NCI-H1092 treated with DMSO at 0.1 percent for 48 hours (cell line): ENCODE data around the gene PDE8B.

ENCODE experiments used
- DNase-seq: peaks from one replicate; lab custom pipeline; 2025; lab: John Stamatoyannopoulos, UW

Gene PDE8B

DNA sequence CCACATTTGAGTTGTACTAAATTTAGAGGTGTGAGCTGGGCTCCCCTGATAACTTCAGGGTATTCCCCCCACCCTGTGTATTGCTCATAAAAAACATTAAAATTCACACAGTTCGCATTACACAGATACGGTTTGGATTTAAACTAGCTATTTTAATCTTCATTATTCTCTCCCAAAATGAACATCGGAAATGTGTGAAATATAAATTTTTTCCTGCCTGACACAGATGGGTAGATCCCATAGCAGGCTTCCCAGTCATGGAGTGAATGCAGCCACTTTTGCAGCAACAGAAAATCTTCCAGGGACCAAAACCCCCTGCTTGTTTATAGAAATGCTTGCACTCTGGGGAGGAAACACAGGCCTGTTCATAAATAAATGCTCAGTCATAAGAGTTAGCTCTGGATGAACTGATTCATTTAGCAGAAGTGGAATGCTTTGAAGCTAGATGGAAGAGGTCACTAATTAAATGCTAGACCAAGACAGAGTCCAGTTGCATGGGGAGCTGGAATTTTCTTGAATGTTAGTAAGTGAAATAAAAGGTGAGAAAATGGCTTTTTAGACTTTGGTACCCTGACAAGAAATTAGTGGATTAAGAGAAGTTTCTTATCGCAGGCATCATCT lies 115.6 kb downstream of the PDE8B start:
- DNase-seq = no peak

DNA sequence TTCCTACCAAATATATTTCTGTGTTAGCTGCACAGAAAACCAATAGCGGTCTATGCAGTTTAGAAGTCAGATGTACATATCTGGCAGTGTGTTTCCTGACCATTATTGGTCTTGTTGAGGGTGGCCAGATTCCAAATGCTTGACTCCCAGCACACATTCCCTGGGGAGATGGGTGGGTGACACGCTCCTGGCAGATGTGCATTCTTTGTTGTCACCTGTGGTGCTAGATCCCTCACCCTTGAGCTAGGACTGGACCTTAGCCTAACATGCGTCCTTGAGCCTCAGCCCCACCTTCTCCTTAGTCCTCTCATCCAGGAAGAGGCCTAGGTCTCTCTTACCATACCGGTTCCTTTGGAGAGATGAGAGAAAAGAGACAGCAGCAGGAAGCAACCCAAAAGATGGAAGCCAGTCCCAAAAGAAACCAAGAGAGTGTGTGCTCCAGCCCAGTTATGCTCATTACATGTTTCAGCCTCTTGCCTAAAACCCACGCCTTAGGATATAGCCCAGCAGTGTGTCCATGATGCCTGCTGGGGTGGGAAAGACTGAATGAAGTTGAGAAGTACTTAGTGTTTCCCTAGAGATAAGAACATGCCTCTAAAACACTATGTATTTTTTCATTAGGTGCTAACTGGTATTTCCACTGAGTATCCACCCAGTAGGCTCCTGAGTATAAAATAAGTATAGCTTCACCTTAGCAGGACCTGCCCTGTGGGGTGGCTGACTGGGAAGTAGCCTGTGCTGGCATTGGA lies 116.7 kb downstream of the PDE8B start:
- DNase-seq = no peak

DNA sequence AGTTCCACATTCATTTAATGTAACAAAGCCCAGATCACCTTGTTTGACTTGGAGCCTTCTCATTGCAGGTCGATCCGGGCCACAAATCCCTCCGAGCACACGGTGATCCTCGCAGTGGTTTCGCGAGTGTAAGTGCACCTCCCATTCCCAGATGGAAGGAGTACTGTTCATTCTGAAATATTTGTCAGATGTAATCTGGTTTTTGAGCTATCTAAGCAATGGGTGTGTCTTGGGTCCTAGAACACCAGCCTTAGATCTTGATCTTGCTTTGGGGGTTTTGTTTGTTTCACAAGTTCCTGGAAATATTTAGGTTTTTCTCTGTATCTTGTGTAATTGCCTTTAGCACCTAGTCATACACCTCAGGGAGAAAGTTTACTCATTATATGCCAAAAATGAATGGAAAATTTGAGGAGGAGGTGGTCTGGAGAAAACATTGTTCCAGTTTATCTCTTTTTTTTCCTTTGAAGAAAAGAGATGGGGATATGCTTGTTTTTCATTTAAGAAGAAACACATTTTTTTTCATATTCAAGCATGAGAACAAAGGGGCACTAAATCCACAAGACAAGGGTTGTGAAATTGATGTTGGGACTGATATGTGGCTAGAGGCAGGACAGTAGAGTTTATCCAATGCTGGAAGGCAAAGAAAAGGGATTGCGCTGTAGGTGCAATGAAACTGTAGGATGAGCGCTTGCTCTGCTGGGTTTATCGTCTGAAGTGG lies 118.6 kb downstream of the PDE8B start:
- DNase-seq = no peak

DNA sequence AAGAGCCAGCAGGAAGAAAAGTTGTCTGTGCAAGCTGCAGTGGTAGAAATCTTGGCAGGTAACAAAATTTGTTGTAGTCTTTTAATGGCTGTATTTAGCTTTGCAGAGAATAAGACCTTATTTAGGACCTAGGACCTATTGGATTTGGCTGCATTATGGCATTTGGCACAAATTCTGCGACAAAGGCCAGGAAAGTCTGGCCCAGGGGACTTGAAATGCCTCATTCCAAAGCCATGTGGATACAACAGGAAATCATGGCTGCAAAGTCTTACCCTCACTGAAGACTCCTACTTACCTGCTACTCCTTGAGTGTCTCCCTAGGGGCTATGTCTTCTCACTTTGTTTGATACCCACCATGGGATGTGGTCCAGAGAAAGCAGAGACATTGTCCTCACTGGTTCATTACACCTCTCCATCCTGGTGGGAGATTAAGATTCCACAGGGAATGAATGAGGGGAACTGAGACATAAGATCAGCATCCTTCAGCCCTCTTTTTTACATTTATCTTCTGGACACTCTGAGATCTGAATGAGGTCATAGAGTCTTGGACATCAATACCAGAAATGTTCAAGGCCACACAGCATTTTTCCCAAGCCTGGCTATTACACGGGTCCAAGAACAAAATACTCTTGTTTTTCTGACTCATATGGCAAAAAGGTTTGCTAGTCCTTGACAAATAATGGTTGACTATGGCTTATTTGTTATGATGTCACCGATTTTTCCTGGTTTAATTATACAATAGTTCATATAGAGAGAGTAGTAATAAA lies 119.4 kb downstream of the PDE8B start:
- DNase-seq = no peak

DNA sequence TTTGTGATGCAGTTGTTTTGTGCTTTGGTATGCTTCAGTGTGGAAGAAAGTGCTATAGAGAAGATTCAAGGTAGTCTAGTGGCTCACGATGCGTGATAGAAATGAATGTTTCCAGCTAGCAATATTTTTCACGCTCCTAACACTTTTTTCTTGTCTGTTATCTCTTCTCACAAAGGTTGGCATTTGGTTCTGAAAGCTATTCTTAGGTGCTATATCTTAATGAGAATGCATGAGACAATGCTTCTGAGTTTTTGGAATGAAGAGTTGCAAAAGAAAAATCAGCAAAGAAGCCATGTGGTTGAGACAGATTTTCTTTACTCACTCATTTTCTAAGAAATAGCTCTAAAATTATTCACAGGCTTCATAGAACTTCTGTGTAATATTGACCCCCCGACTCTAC lies 122.6 kb downstream of the PDE8B start:
- DNase-seq = no peak

DNA sequence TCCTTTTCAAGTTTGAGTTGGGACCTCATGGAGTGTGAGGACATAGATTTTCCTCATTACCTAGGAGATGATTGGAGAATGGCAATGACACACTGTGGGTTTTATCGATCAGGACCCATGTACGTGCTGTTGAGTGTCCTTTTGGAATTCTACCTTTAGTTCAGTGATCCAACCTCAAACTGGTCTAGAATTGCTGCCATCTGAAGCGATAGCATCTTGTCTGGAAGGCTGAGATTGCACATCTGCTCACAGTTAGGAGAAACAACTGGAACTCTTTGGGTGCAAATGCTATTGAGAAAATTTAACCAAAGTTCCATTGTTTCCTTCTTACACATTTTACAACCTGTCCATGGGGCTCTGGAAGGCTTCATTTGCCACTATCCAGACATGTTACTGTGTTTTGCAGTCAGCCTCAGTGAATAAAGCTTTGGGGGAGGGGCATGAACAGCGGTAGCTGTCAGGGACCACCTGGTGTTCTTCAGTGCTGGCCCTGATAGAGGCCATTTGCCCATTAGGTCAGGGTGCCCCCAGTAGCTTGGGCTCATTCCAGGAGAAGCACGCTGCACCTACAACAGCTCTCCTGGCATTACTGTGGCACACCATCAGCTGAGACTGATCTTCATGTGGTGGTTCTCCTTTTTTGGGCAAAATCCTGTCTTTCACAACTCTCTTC lies 123.1 kb downstream of the PDE8B start:
- no peak for DNase-seq

DNA sequence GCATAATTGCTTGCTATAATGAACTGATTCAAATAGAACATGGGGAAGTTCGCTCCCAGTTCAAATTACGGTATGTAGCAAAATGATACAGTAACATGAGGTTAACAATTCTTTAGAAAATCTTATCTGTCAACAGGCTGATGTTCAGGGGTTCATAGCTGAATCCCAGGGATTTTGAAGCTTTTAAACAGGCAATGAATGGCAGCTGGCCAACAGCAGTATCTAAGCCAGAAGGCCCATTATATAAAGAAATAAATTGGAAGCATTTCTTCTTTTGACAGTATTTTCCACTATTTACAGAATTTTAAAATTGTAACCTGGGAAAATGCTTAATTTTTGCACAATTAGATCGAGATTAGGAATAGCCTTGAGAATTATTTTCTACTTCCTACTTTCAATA lies 126.8 kb downstream of the PDE8B start:
- peak; percentile 17 for DNase-seq

DNA sequence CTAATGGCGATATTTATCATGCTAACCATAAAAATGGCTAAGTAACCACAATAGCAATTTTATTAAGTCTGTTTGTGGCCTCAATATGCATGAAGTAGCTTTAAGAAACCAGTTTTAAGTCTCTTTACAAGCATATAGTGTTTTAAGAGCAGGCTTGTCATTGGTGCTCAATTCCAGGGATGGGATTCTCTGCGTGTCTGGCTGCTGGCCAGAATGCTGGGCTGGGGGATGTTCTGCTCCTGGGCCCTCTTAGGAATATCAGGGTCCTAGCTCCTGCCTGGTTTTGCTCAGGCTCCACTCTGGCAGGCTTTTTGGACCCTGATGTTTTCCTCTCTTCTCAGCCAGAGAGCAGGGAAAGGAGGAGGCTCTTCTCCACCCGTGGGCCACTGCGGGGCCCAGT lies 127.2 kb downstream of the PDE8B start:
- DNase-seq = peak; percentile 4

DNA sequence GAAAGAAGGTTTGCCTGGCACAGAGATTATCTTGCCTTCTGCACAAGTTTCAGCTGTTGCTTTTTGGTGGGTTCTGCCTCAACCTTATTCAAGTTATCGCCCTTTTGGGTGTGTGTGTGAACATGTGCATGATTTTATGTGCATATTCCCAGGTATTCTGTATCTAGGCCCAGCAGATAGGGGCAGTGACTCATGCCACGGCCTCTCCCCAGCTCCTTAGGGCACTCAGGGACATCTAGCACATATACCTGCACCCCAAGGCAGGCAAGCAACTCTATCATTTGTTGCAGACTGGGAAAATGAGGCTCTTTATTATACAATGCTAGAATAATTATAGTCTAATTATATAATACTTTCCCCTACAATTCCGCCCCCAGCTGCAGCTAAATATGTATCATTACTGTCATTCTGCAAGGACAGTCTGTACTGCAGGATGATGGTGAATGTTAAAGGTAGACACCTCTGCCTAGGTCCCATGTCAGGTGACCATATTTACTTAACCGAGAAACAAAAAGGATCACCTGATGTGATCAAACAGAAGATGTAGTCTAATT lies 128.9 kb downstream of the PDE8B start:
- DNase-seq = no peak

DNA sequence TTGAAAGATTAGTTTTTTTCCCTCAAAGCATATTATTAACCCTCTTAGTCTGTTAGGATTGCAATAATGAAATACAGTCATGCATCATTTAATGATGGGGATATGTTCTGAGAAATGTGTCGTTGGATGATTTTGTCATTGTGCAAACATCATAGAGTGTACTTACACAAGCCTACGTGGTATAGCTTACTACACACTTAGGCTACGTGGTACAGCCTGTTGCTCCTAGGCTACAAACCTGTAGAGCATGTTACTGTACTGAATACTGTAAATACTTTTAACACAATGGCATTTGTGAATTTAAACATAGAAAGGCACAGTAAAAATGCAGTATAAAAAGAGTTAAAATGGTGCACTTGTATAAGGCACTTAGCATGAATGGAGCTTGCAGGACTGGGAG lies 132.7 kb downstream of the PDE8B start:
- DNase-seq = no peak

DNA sequence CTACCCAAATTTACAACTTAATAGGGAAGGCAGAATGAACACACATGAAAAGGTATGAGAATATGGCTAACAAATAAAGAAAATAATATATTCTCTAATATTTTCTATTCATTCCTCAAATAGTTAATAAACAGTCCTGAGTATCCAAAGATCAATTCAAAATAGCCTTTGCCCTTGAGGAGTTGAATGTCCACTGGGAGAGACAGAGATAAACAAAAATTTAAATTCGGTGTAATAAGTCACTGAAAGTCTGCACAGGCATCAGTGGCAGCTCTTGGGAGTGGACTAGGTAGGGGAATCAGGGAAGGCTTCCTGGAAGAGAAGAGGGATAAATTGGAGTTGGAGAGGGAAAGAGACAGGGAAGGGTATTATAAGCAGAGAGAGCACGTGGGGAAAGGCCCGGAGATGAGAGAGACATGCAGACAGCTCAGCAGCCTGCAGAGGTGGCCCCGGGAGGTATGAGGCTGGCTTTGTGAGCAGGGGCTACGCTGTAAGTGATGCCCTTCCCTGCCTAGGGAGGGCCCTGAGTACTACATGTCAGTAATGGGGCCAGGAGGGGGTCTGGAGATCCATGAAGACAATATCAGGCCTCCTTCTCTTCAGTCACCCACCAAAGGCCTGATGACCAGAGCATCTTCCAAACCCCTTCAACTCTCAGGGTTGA lies 137.1 kb downstream of the PDE8B start:
- no peak for DNase-seq

DNA sequence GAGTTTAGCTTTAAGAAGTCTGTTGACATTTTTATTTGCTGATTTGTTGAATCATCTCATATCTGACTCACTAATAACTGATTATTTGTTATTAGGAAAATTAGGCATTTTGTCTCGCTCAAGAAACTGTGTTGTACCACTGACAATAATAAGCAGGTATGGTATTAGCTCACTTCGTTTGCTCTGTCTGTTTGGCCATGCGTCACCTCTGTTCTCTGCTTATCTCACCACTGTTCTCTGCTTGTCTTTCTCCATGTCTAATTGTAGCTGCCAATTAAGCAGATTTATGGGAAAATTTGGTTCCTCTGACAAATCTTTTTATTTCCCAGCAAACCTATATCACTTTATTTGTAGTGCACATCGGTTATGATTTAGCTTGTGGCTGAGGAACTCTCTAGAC lies 142.8 kb downstream of the PDE8B start:
- no peak for DNase-seq

DNA sequence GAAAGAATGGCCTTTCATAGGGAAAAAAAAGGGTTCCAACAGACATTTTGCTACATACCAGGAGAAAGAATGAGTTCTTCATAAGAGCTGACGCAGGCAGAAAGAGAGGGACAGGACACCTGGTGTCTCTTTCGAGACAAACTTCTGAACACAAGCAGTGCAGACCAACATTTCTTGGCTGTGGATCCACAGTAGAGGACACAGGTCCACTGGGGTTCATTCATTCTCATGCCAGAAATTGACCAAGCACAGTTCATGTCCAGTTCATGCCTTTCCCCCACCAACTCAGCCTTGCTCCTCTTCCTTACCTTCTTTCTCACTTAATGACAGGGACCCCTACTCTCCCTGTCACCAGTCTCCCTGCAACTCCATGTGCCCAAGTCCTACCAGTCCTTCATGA lies 144.0 kb downstream of the PDE8B start:
- no peak for DNase-seq

DNA sequence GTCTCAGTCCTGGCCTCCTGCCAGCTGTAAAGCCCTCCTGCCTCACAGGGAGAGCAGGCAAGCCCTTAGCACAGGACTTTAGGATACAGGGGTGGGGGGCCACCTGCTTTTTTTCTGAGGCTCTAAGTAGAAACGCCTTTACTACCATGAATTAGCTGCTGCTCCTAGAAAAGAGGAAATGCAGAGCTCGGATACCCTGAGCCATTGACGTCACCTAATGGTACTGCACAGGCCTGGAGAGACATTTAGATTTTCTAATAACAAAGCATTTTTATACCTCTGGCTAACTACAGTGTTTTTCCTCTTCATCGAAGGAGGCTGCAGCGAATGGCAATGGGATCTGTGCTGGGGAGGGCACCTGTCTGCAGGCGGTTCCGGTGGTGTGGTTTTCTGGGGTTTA lies 144.6 kb downstream of the PDE8B start:
- no peak for DNase-seq

DNA sequence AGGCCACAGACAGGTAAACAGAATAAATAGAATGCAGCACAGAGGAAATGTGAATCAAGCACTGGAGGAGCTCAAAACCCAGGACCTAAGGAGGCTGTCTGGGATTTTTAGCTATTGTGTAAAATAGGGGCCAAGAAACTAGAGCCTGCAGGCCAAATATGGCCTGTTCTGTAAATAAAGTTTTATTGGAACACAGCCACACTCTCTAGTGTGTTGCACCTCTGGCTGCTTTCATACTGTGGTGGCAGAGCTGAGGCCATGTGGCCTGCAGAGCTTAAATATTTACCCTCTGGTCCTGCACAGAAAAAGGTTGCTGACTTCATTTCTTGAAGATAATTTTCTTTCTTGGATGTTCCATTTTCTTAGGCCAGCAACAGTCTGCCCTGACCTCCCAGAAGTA lies 145.3 kb downstream of the PDE8B start:
- no peak for DNase-seq

DNA sequence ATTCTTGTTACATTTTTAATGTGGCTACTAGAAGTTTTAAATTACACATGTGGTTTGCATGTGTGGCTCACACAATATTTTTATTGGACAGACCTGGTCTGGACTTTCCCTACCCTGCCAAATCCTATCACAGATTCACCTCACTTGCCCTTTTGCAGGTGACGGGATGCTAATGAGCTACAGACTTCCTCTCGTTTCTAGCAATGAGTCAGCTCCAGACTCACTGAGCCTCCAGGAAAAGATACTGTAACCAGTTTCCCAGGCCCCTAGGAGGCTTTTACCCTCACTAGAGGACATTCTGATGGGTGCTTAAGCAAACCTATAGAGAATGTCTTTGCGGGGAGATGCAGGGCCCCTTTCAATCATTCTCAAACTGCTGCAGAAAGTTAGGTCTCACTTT lies 146.3 kb downstream of the PDE8B start:
- DNase-seq = no peak

DNA sequence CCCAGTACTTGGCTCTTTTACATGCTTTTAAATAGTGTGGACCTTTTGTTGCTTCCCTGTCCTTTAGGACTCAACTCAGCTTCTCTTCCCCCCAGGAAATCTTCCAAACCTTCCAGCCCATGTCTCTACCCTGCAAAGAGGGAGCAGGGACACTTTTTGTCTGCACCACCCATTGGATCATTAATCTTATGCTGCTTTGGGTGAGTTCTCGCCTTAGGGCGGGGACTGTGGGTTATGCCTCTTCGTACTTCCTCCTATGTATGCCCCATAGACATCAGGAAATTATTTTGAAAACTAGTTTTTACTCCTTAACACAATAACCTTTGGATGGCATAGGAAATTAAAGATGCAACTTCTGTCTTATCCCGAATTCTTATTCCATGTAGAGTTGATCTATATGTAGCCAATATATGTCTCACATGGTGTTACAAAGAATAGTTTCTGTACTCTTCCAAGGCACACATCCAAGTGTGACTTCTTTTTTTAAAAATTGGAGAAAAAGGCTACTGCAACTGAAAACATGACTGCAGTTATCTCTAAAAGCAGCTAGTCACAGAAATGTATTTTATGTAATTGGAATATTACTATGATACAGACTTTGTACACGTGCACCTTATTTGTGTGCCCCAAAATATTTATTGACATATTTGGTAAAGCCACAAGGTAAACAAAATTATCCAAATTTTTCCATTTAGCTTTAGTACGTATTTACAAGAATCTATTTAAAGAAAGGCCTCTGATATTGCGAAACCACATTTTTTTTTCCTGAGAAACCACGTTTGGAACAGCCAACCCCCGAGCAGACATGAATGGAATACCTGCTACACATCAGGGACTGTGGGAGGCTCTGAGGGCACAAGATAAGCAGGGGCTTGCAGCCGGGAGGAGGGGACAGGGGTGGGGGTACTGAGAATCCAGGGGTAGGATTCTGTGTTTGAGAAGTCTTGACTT lies 148.1 kb downstream of the PDE8B start:
- no peak for DNase-seq

DNA sequence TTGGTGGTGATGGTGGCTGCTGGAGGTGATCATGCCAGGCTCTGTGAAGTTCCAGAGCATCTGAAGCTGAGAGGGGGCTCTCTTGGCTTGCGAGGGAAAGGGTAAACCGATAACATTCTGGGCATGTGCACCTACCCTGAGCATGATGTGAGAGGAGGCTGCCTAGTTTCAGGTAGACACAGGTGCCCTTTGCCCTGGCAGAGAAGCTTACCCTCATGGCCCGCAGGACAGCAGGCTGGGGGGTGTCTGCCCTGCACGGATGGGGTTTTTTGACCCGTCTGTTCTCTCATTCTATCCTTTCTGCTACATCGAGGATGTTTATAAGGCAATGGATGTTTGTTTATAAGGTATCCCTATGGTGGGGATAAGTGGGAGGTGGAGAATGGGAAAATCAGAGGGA lies 148.8 kb downstream of the PDE8B start:
- no peak for DNase-seq

DNA sequence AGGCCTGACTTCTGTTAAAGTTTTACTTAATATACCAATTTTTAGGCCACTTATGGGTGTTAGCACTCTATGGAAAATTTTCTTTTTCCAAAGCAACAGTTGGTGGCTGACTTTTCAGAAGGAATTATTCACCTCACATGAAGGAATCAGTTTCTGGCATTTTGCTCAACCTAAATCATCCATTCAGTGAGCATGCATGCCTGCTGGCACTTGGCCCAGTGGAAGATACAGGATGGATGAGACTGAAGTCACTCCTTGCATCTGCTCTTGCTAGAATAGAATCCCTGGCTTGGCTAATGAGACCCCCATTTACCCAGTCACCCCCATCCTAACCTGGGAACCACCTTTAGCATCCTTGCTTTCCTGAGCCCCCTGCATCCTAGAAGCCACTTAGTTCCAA lies 149.9 kb downstream of the PDE8B start:
- DNase-seq = no peak

DNA sequence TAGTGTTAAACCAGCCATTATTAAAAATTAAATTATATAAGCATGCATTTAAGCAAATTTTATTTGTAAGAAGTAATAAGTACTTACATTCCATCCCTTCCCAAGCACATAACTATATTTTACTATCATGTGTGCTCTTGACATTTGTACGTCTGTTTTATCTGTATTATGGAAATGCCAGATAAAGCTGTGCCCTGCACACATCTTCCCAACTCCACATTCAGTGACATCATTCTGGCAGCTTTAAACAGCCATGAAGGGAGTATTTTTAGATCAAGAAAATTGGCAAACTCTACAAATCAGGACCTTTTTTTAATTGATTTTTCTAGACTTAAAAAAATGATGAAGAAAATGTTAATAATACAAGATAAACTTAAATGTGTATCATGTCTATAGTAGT lies 150.5 kb downstream of the PDE8B start:
- no peak for DNase-seq
